Neutrophil (primary cell): Measurements from ENCODE around the gene UNC80.

ENCODE experiments used
- H3K27ac ChIP-seq: fragments of 200-600 bp; sonication (generic); 2 replicates; pipeline ENCODE4 v1.5.1; 2016; ENCODE audit warnings: mild to moderate bottlenecking, moderate library complexity
- H3K27me3 ChIP-seq: fragments of 200-600 bp; sonication (generic); 2 replicates; pipeline ENCODE4 v1.6.0; 2016; ENCODE audit warnings: mild to moderate bottlenecking
- H3K36me3 ChIP-seq: fragments of 200-600 bp; sonication (generic); 2 replicates; pipeline ENCODE4 v1.5.1; 2017
- H3K4me1 ChIP-seq, 2 experiments: fragments of 200-600 bp in 1 of 2; sonication (generic) in 1 of 2; 1 replicate in 1 of 2; 2 replicates in 1 of 2; pipeline versions ENCODE4 v1.5.1 to v1.6.1; 2013 to 2016; ENCODE audit warnings: low read depth in 1 of 2, low read length in 1 of 2, mild to moderate bottlenecking in 1 of 2, moderate library complexity in 1 of 2; ENCODE audit not compliant: control insufficient read depth in 1 of 2, insufficient read depth in 1 of 2
- H3K4me3 ChIP-seq, 2 experiments: fragments of 200-600 bp in 1 of 2; sonication (generic) in 1 of 2; 1 replicate in 1 of 2; 2 replicates in 1 of 2; pipeline ENCODE4 v1.5.1; 2013 to 2016; ENCODE audit warnings: low read depth in 1 of 2, low read length in 1 of 2, mild to moderate bottlenecking in 1 of 2, moderate library complexity in 1 of 2
- H3K9me3 ChIP-seq: fragments of 200-600 bp; sonication (generic); 2 replicates; pipeline ENCODE4 v1.5.1; 2016
- TF ChIP-seq, protein P1 (sequence below): fragments of 200-600 bp; sonication (generic); IDR thresholded peaks from 2 replicates; pipeline ENCODE4 v1.5.1; 2016; ENCODE audit warnings: antibody characterized with exemption

The UNC80 gene

DNA sequence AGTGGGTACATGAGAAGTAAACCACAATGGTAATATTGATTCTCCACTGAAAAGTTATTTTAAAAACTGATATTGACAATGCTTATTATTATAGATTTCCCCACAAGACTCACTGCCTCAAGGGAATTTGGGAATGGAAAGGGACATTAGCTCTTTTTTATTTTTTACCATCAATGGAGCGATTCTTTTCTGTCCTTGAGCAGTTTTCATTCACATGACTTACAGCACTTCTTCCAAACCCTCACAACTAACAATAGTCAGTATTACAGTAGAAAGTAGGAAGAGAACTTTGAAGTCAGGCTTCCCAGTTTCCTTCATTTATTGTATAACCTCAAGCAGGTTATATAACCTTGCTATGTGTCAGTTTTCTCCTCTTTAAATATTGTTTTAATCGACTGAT is 4.3 kb upstream of the UNC80 start:
- no peak overlapping the region for H3K4me3 ChIP-seq
- H3K9me3 ChIP-seq, result no peaks in the 10 kb centered on the region
- no peaks in the 10 kb centered on the region for H3K36me3 ChIP-seq
- H3K4me1 ChIP-seq, result no peaks in the 10 kb centered on the region
- TF ChIP-seq, protein P1, sequence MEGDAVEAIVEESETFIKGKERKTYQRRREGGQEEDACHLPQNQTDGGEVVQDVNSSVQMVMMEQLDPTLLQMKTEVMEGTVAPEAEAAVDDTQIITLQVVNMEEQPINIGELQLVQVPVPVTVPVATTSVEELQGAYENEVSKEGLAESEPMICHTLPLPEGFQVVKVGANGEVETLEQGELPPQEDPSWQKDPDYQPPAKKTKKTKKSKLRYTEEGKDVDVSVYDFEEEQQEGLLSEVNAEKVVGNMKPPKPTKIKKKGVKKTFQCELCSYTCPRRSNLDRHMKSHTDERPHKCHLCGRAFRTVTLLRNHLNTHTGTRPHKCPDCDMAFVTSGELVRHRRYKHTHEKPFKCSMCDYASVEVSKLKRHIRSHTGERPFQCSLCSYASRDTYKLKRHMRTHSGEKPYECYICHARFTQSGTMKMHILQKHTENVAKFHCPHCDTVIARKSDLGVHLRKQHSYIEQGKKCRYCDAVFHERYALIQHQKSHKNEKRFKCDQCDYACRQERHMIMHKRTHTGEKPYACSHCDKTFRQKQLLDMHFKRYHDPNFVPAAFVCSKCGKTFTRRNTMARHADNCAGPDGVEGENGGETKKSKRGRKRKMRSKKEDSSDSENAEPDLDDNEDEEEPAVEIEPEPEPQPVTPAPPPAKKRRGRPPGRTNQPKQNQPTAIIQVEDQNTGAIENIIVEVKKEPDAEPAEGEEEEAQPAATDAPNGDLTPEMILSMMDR, result no peak
- H3K27ac ChIP-seq, result no peak overlapping the region
- peaks cover 24% of the 10 kb centered on the region for H3K27me3 ChIP-seq

GRCh38 chr2:209768557-209768956 is 3.1 kb upstream of the UNC80 start:
- TF ChIP-seq, protein P1, result no peak
- H3K36me3 ChIP-seq, result no peaks in the 10 kb centered on the region
- peaks cover 36% of the 10 kb centered on the region for H3K27me3 ChIP-seq
- no peak overlapping the region for H3K27ac ChIP-seq
- no peaks in the 10 kb centered on the region for H3K4me1 ChIP-seq
- H3K9me3 ChIP-seq, result no peaks in the 10 kb centered on the region
- H3K4me3 ChIP-seq, result no peak overlapping the region

DNA sequence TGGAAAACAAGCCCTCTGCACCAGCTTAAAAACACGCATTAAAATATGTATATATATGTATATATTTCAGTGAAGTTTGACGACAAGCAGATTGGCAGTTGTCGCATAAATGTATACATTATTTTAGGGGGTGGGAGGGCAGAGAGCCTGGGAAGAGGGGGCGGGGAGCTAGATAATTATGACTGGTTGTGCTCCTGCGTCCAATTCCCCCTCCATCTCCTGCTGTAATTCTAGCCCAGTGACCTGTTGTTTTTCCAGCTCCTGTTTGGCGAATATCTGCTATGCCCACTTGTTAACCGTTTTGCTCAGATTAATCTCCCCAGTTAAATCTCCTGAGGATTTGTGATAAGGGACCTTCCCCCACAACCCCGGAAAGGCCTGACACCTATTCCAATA is 656 bp downstream of the UNC80 start:
- Histone ChIP-seq H3K4me3 (no peak overlapping the region), H3K36me3 (no peaks in the 10 kb centered on the region), H3K27me3 (peaks cover 47% of the 10 kb centered on the region), H3K9me3 (no peaks in the 10 kb centered on the region), H3K4me1 (no peaks in the 10 kb centered on the region), H3K27ac (no peak overlapping the region)
- TF ChIP-seq, protein P1, result no peak

DNA sequence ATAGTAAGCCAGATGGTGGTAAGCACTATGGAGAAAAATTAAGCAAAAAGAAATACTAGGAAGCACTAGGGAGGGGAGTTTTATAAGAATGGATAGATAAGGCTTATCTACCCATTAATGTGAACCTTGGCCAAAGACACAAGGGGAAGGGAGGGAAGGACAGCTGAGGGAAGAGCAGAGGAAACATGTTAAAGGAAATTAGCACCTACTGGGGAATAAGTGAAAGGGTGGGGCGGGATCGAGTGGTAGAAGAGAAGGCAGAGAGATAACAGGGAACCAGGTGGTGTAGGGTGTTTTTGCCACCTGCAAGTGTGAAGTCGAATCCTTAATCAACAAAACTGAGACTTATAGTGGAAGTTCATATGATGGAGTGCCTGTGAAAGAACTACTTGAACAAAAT is 1.7 kb downstream of the UNC80 start:
- Histone ChIP-seq H3K36me3 (no peaks in the 10 kb centered on the region), H3K4me1 (no peaks in the 10 kb centered on the region), H3K27me3 (peaks cover 47% of the 10 kb centered on the region), H3K9me3 (no peaks in the 10 kb centered on the region), H3K27ac (no peak overlapping the region), H3K4me3 (no peak overlapping the region)
- TF ChIP-seq, protein P1, result no peak

DNA sequence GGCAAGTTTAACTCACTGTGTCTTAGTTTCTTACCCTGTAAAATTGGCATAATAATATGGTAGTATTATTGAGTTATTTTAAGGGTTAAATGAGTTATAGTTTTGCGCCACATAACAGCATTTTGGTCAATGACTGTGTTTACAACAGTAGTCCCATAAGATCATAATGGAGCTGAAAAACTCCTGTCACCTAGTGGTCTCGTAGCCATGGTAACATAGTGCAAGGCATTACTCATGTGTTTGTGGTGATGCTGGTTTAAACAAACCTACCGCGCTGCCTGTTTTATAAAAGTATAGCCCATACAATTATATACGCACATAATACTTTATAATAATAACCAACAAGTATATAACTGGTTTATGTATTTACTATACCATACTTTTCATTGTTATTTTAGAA is 15.8 kb downstream of the UNC80 start:
- Histone ChIP-seq H3K36me3 (no peaks in the 10 kb centered on the region), H3K4me1 (no peaks in the 10 kb centered on the region), H3K9me3 (no peaks in the 10 kb centered on the region), H3K27me3 (no peaks in the 10 kb centered on the region), H3K27ac (no peak overlapping the region), H3K4me3 (no peak overlapping the region)
- TF ChIP-seq, protein P1, result no peak

DNA sequence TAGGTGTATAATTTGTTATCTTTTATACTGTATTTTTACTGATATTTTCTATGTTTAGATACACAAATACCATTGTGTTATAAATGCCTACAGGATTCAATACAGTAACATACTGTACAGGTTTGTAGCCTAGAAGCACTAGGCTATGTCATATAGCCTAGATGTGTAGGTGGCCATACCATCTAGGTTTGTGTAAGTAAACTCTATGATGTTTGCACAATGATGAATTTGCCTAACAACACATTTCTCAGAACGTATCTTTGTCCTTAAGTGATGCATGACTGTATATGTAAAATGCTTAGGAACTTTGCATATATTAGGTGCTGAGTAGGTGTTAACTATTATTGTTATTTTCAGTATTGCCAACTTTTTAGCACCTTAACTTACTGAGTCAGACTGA is 17.3 kb downstream of the UNC80 start:
- Histone ChIP-seq H3K4me3 (no peak overlapping the region), H3K4me1 (no peaks in the 10 kb centered on the region), H3K27ac (no peak overlapping the region)

More for the DNA sequence above, 17.3 kb downstream of the UNC80 start:
- H3K36me3 ChIP-seq, result no peaks in the 10 kb centered on the region
- TF ChIP-seq, protein P1, result no peak
- H3K27me3 ChIP-seq, result no peaks in the 10 kb centered on the region
- H3K9me3 ChIP-seq, result no peaks in the 10 kb centered on the region
